ENCODE results near the gene ARRDC1.

Gene ARRDC1

DNA sequence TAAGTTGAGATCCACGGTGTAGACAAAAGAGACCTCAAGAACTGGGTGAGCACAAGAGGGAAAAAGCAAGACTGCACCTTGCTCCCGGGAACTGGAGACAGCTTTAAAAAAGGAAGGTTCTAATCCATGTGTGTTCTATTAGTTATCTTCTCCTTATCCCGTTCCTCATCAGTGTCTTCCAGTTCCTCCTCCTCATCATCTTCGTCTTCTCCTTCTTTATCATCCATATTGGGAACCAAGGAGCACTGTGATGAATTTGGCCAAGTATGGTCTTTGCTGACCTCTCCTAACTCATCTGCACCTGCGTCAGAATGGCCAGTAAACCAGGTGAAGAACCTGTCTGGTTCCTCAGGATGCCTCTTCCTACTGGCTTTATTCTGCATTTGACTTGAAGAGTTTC, 35.4 kb downstream of the ARRDC1 start:
- Histone ChIP-seq H3K27ac (replicated peaks) (no peak overlapping the region), H3K4me3 (replicated peaks; ENCODE audit: insufficient read depth, low read length) (no peak overlapping the region), H3K27me3 (ENCODE audit: insufficient read depth, poor library complexity, severe bottlenecking) (no peaks in the 10 kb centered on the region)
- no peak for DNase-seq (ENCODE audit: low read depth in 1 of 2, low spot score in 1 of 2)
- TF ChIP-seq SPI1 (IDR thresholded peaks at IDR 0.05; ENCODE audit: borderline replicate concordance, low read depth): no peak
- TF ChIP-seq, protein P1, sequence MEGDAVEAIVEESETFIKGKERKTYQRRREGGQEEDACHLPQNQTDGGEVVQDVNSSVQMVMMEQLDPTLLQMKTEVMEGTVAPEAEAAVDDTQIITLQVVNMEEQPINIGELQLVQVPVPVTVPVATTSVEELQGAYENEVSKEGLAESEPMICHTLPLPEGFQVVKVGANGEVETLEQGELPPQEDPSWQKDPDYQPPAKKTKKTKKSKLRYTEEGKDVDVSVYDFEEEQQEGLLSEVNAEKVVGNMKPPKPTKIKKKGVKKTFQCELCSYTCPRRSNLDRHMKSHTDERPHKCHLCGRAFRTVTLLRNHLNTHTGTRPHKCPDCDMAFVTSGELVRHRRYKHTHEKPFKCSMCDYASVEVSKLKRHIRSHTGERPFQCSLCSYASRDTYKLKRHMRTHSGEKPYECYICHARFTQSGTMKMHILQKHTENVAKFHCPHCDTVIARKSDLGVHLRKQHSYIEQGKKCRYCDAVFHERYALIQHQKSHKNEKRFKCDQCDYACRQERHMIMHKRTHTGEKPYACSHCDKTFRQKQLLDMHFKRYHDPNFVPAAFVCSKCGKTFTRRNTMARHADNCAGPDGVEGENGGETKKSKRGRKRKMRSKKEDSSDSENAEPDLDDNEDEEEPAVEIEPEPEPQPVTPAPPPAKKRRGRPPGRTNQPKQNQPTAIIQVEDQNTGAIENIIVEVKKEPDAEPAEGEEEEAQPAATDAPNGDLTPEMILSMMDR (IDR thresholded peaks at IDR 0.05; ENCODE audit: insufficient read depth, low read length): no peak
- no peak for TF ChIP-seq GABPA (IDR thresholded peaks at IDR 0.05; ENCODE audit: low read depth)

DNA sequence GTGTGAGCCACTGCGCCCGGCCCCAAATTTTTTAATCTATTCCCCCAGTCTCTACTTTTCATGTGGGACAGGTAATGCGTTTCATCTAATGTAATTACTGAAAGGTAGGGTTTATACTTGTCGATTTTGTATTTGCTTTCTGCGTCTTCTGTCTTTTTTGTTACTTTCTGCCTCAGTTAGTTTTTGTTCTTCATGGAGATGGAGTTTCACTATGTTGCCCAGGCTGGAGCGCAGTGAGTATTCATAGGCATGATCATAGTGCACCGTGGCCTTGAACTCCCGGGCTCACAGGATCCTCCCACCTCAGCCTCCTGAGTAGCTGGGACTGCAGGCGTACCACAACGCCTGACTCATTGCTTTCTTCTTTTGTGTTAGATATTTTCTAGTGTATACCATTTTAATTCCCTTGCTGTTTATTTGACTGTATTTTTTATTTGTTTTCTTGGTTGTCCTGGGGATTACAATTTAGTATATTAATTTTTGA, 36.7 kb downstream of the ARRDC1 start:
- DNase-seq (ENCODE audit: low read depth in 1 of 2, low spot score in 1 of 2): no peak
- Histone ChIP-seq H3K27me3 (ENCODE audit: insufficient read depth, poor library complexity, severe bottlenecking) (no peaks in the 10 kb centered on the region), H3K27ac (replicated peaks) (no peak overlapping the region), H3K4me3 (replicated peaks; ENCODE audit: insufficient read depth, low read length) (no peak overlapping the region)
- no peak for TF ChIP-seq POLR2AphosphoS5 (IDR thresholded peaks at IDR 0.05; ENCODE audit: low read depth)
- TF ChIP-seq, protein P2, sequence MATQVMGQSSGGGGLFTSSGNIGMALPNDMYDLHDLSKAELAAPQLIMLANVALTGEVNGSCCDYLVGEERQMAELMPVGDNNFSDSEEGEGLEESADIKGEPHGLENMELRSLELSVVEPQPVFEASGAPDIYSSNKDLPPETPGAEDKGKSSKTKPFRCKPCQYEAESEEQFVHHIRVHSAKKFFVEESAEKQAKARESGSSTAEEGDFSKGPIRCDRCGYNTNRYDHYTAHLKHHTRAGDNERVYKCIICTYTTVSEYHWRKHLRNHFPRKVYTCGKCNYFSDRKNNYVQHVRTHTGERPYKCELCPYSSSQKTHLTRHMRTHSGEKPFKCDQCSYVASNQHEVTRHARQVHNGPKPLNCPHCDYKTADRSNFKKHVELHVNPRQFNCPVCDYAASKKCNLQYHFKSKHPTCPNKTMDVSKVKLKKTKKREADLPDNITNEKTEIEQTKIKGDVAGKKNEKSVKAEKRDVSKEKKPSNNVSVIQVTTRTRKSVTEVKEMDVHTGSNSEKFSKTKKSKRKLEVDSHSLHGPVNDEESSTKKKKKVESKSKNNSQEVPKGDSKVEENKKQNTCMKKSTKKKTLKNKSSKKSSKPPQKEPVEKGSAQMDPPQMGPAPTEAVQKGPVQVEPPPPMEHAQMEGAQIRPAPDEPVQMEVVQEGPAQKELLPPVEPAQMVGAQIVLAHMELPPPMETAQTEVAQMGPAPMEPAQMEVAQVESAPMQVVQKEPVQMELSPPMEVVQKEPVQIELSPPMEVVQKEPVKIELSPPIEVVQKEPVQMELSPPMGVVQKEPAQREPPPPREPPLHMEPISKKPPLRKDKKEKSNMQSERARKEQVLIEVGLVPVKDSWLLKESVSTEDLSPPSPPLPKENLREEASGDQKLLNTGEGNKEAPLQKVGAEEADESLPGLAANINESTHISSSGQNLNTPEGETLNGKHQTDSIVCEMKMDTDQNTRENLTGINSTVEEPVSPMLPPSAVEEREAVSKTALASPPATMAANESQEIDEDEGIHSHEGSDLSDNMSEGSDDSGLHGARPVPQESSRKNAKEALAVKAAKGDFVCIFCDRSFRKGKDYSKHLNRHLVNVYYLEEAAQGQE (IDR thresholded peaks at IDR 0.05; ENCODE audit: insufficient replicate concordance, low read depth): no peak
- TF ChIP-seq, protein P1 (IDR thresholded peaks at IDR 0.05; ENCODE audit: insufficient read depth, low read length): no peak
- TF ChIP-seq SPI1 (IDR thresholded peaks at IDR 0.05; ENCODE audit: borderline replicate concordance, low read depth): no peak
- no peak for TF ChIP-seq GABPA (IDR thresholded peaks at IDR 0.05; ENCODE audit: low read depth)

DNA sequence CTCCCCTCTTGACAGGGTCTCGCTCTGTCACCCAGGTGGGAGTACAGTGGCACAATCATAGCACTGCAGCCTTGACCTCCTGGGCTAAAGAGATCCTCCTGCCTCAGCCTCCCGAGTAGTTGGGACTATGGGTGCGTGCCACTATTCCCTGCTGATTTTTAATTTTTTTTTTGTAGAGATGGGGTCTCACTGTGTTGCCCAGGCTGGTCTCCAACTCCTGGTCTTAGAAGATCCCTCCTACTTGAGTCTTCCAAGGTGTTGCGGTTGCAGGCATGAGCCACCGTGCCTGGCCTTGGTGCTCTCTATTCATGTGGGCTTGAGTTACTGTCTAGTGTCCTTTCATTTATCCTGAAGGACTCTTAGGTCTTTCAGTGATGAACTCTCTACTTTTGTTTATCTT, 37.4 kb downstream of the ARRDC1 start:
- no peak for TF ChIP-seq SPI1 (IDR thresholded peaks at IDR 0.05; ENCODE audit: borderline replicate concordance, low read depth)
- no peak for TF ChIP-seq GABPA (IDR thresholded peaks at IDR 0.05; ENCODE audit: low read depth)
- no peak for TF ChIP-seq POLR2AphosphoS5 (IDR thresholded peaks at IDR 0.05; ENCODE audit: low read depth)
- TF ChIP-seq, protein P1 (IDR thresholded peaks at IDR 0.05; ENCODE audit: insufficient read depth, low read length): no peak
- TF ChIP-seq, protein P2 (IDR thresholded peaks at IDR 0.05; ENCODE audit: insufficient replicate concordance, low read depth): no peak
- H3K4me3 ChIP-seq (replicated peaks; ENCODE audit: insufficient read depth, low read length): no peak overlapping the region
- H3K27me3 ChIP-seq (ENCODE audit: insufficient read depth, poor library complexity, severe bottlenecking): no peaks in the 10 kb centered on the region
- H3K27ac ChIP-seq (replicated peaks): no peak overlapping the region
- DNase-seq (ENCODE audit: low read depth in 1 of 2, low spot score in 1 of 2): no peak

DNA sequence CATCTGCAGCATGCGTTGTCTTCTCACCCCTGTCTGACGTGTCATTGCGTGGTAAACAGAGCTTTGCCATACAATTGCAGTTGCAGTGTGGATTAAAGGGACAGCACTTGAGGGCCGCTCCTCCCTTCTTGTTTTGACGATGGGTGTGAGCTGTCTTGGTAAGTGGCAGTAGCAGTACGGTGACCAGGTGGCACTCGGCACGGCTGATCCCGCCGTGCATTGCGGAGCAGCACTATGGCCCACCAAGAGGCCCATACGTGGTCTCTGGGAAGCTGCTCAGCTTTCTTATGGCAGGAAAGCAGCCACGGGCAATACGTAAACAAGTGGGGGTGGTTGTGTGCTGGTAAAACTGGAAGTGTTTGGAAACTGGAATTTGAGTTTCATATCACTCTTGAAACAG, 38.4 kb downstream of the ARRDC1 start:
- H3K4me3 ChIP-seq (replicated peaks; ENCODE audit: insufficient read depth, low read length): no peak overlapping the region
- H3K27me3 ChIP-seq (ENCODE audit: insufficient read depth, poor library complexity, severe bottlenecking): no peaks in the 10 kb centered on the region
- no peak overlapping the region for H3K27ac ChIP-seq (replicated peaks)
- DNase-seq (ENCODE audit: low read depth in 1 of 2, low spot score in 1 of 2): no peak
- TF ChIP-seq POLR2AphosphoS5 (IDR thresholded peaks at IDR 0.05; ENCODE audit: low read depth) (no peak), GABPA (IDR thresholded peaks at IDR 0.05; ENCODE audit: low read depth) (no peak), SPI1 (IDR thresholded peaks at IDR 0.05; ENCODE audit: borderline replicate concordance, low read depth) (no peak)
- TF ChIP-seq, protein P1 (IDR thresholded peaks at IDR 0.05; ENCODE audit: insufficient read depth, low read length): no peak
- TF ChIP-seq, protein P2 (IDR thresholded peaks at IDR 0.05; ENCODE audit: insufficient replicate concordance, low read depth): no peak

All from HL-60 (cell line).